Fibroblast of gingiva (primary cell): ENCODE data around the gene LPCAT3.
"Not testable (repeated sequence)": the region's sequence is repeated elsewhere in the genome, so short reads cannot be mapped to it uniquely, and the experiment has no call there.

Source experiments
- DNase-seq: peaks from one replicate; pipeline ENCODE4 v3.0.0-alpha.2; 2011; ENCODE audit warnings: low read depth

LPCAT3 gene

GRCh38 chr12:7037411-7037810, 19.1 kb upstream of the LPCAT3 start:
- DNase-seq, result not testable (repeated sequence)

GRCh38 chr12:7035463-7035862, 17.2 kb upstream of the LPCAT3 start:
- DNase-seq, result no peak

GRCh38 chr12:7034464-7034863, 16.2 kb upstream of the LPCAT3 start:
- no peak for DNase-seq

- no peak for DNase-seq
These were observed 14.7 kb upstream of the LPCAT3 start for GRCh38 chr12:7032990-7033389.

GRCh38 chr12:7031306-7031705, 13.0 kb upstream of the LPCAT3 start:
- DNase-seq, result no peak

GRCh38 chr12:7026854-7027253, 8.6 kb upstream of the LPCAT3 start:
- DNase-seq, result no peak

- DNase-seq, result no peak
These were observed 4.8 kb upstream of the LPCAT3 start for GRCh38 chr12:7023114-7023513.

- DNase-seq, result no peak
These were observed 3.7 kb upstream of the LPCAT3 start for GRCh38 chr12:7021956-7022355.

- DNase-seq, result no peak
These were observed 830 bp upstream of the LPCAT3 start for GRCh38 chr12:7019043-7019569.

- DNase-seq, result peak; percentile 39
These were observed 366 bp downstream of the LPCAT3 start for GRCh38 chr12:7017870-7018349.

- no peak for DNase-seq
These were observed 1.2 kb downstream of the LPCAT3 start for GRCh38 chr12:7016958-7017571.

- peak; percentile 47 for DNase-seq
These were observed 2.5 kb downstream of the LPCAT3 start for GRCh38 chr12:7015555-7016370.

GRCh38 chr12:7013101-7013500, 5.2 kb downstream of the LPCAT3 start:
- no peak for DNase-seq

GRCh38 chr12:7012024-7012607, 6.2 kb downstream of the LPCAT3 start:
- DNase-seq, result no peak

- DNase-seq, result not testable (repeated sequence)
These were observed 6.9 kb downstream of the LPCAT3 start for GRCh38 chr12:7011398-7011797.

GRCh38 chr12:7009512-7009911, 8.8 kb downstream of the LPCAT3 start:
- peak; percentile 65 for DNase-seq

- no peak for DNase-seq
These were observed 9.4 kb downstream of the LPCAT3 start for GRCh38 chr12:7008864-7009263.

GRCh38 chr12:7006639-7007038, 11.6 kb downstream of the LPCAT3 start:
- DNase-seq, result no peak

- DNase-seq, result peak; percentile 12
These were observed 13.0 kb downstream of the LPCAT3 start for GRCh38 chr12:7005311-7005710.

GRCh38 chr12:7004840-7005239, 13.4 kb downstream of the LPCAT3 start:
- DNase-seq, result no peak

GRCh38 chr12:7004287-7004803, 13.9 kb downstream of the LPCAT3 start:
- no peak for DNase-seq

- no peak for DNase-seq
These were observed 16.2 kb downstream of the LPCAT3 start for GRCh38 chr12:7001921-7002591.
